Endometrial microvascular endothelial cells (primary cell): ENCODE results near the gene TFB1M. TPM values are rescaled to one million over a fixed set of nuclear protein-coding genes. Genes with fewer than 3 reads are reported as not detected.
"Not testable (repeated sequence)": the region's sequence is repeated elsewhere in the genome, so short reads cannot be mapped to it uniquely, and the experiment has no call there.

Experiments
- in situ Hi-C: cut with HindIII; loops from 2 replicates; pipeline ENCODE4 v1.10.0; 2017; ENCODE audit warnings: low sequenced_read_pairs, low pct_unique_long_range_greater_than_20kb; ENCODE audit errors: inconsistent ontology term
- total RNA-seq: library from RNA; depleted of rRNA; stranded (reverse); fragments of >200 nt; gene quantifications from one replicate; pipeline ENCODE4 v1.2.3, GENCODE V29; 2015; ENCODE audit errors: inconsistent ontology term

Gene TFB1M
- total RNA-seq, 1 donor from 2014 or later: 26.1 TPM

- in situ Hi-C loops: no loop called here
Observed at GRCh38 chr6:155272353-155273232, 41.7 kb downstream of the TFB1M start.

- in situ Hi-C loops: no loop called here
Observed at GRCh38 chr6:155271145-155271544, 43.1 kb downstream of the TFB1M start.

- in situ Hi-C loops: no loop called here
Observed at GRCh38 chr6:155270561-155271091, 43.7 kb downstream of the TFB1M start.

GRCh38 chr6:155269765-155270164 lies 44.5 kb downstream of the TFB1M start:
- in situ Hi-C loops: no loop called here

GRCh38 chr6:155268088-155268867 lies 46.0 kb downstream of the TFB1M start:
- in situ Hi-C loops: not testable (repeated sequence)

GRCh38 chr6:155267411-155267810 lies 46.9 kb downstream of the TFB1M start:
- in situ Hi-C loops: no loop called here

GRCh38 chr6:155265843-155266535 lies 48.3 kb downstream of the TFB1M start:
- in situ Hi-C loops: no loop called here

- in situ Hi-C loops: no loop called here
Observed at GRCh38 chr6:155264693-155265320, 49.5 kb downstream of the TFB1M start.

- in situ Hi-C loops: no loop called here
Observed at GRCh38 chr6:155263373-155264063, 50.8 kb downstream of the TFB1M start, which contains the start of gene CLDN20. Gene CLDN20, plus strand, starts transcription at chr6:155264013. Its CDS starts 11,707 bp downstream, at chr6:155275720.

- in situ Hi-C loops: no loop called here
Observed at GRCh38 chr6:155262655-155263054, 51.6 kb downstream of the TFB1M start.

- in situ Hi-C loops: no loop called here
Observed at GRCh38 chr6:155261111-155261900, 53.0 kb downstream of the TFB1M start.

- in situ Hi-C loops: no loop called here
Observed at GRCh38 chr6:155260686-155261085, 53.6 kb downstream of the TFB1M start.

GRCh38 chr6:155259897-155260296 lies 54.4 kb downstream of the TFB1M start:
- in situ Hi-C loops: loop anchor here (10.0 kb wide), 1 partner anchor 85 kb away; no protein-coding TSS in a partner anchor

GRCh38 chr6:155259204-155259603 lies 55.1 kb downstream of the TFB1M start:
- in situ Hi-C loops: loop anchor here (10.0 kb wide), 1 partner anchor 84 kb away; no protein-coding TSS in a partner anchor

GRCh38 chr6:155257796-155258195 lies 56.5 kb downstream of the TFB1M start:
- in situ Hi-C loops: loop anchor here (10.0 kb wide), 1 partner anchor 83 kb away; no protein-coding TSS in a partner anchor

GRCh38 chr6:155256122-155256795 lies 58.0 kb downstream of the TFB1M start:
- in situ Hi-C loops: loop anchor here (10.0 kb wide), 1 partner anchor 81 kb away; no protein-coding TSS in a partner anchor
